Transverse colon (tissue), 4 donors: ENCODE results near the gene TRAF3.

Experiments
- CTCF ChIP-seq, 5 experiments: fragments of 200-600 bp in 3 of 5; fragments of 450-650 bp in 2 of 5; sonication (generic) in 3 of 5; IDR thresholded peaks; 1 replicate in 2 of 5; 2 replicates in 3 of 5; pipeline ENCODE4 v1.5.1; 2016 to 2017; ENCODE audit warnings: antibody characterized with exemption in 5 of 5, inconsistent platforms in 3 of 5, mild to moderate bottlenecking in 2 of 5, moderate library complexity in 1 of 5
- POLR2A ChIP-seq: fragments of 450-650 bp; IDR thresholded peaks from one replicate; pipeline ENCODE4 v1.6.1; 2016; ENCODE audit warnings: antibody characterized with exemption, mild to moderate bottlenecking, moderate library complexity
- POLR2AphosphoS5 ChIP-seq, 3 donors: sonication (generic); formaldehyde crosslinking; IDR thresholded peaks; one replicate each; pipeline ENCODE4 v1.6.1; 2016; ENCODE audit warnings: antibody characterized with exemption in 3 of 3

GRCh38 chr14:102866982-102867761, 89.9 kb downstream of the TRAF3 start:
- TF ChIP-seq CTCF (IDR thresholded peaks at IDR 0.05) (no peak), POLR2A (no peak), POLR2AphosphoS5 (IDR thresholded peaks at IDR 0.05) (no peak)
